ENCODE results near the gene VAV1.
"Not testable (repeated sequence)": the region's sequence is repeated elsewhere in the genome, so short reads cannot be mapped to it uniquely, and the experiment has no call there.

Gene VAV1

DNA sequence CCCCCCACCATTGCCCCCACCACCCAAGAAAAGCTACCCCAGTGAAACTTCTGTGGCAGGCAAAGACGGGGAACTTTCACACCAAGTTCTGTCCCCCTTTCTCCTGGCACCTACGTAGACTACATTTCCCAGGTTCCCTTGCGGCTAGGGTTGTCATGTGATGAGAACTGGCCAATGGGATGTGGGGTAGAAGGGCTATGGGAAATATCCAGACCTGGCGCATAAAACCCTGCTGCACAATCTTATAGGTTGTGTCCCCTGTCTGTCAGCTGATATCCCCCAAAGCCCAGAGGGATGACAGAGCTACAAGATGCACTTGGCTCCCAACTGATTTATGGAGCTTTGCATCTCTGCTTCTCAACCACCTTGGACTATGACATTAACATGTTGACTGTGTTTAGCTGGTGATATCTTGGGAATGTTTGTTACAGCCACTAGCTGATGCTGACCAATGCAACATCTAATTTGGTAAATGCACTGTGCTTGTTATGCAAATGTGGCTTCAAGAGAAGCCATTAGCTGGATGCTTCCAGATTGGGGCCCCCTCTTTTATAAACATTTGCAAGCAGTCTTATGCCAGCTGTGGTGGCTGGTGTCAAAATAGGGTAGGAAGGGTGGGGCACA lies 11.3 kb upstream of the VAV1 start:
- no peak for DNase-seq

DNA sequence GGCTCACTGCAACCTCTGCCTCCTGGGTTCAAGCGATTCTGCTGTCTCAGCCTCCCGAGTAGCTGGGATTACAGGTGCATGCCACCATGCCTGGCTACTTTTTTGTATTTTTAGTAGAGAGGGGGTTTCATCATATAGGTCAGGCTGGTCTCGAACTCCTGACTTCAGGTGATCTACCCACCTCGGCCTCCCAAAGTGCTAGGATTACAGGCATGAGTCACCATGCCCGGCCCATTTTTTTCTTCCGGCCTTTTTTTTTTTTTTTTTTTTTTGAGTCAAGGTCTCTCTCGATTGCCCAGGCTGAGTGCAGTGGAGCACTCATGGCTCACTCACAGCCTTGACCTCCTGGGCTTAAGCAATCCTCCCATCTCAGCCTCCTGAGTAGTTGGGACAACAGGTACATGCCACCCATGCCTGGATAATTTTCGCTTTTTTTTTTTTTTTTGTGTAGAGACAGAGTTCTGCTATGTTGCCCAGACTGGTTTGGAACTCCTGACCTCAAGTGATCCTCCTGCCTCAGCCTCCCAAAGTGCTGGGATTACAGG lies 10.2 kb upstream of the VAV1 start:
- DNase-seq: not testable (repeated sequence)

DNA sequence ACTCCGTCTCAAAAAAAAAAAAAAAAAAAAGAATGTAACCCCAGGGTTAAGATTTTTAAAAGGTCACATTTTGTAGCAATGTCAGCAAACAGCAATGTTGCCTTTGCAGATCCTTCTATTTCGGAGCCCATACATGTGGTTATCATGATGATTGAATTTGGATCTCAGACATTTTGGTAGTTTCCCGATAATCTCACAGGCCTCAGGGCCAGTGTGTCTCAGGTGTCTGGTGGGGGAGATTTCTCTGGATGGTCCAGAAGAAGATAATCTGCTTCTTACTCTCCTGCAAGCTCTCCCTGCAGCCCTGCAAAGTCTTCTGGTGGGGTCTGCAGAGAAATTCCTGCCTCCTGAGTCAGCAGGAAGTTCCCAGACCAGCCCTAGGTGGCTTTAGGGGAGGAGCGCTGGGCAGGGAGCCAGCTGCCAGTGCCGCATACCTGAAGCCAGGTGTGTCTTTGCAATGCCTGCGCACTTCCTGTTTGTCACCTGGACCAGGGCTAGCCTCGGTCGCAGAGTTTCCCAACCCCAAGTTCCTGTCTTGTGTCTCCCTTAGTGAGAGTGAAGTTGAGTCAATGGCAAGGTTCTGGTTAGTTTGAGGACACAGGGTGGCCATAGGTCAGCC lies 6.7 kb upstream of the VAV1 start:
- no peak for DNase-seq

DNA sequence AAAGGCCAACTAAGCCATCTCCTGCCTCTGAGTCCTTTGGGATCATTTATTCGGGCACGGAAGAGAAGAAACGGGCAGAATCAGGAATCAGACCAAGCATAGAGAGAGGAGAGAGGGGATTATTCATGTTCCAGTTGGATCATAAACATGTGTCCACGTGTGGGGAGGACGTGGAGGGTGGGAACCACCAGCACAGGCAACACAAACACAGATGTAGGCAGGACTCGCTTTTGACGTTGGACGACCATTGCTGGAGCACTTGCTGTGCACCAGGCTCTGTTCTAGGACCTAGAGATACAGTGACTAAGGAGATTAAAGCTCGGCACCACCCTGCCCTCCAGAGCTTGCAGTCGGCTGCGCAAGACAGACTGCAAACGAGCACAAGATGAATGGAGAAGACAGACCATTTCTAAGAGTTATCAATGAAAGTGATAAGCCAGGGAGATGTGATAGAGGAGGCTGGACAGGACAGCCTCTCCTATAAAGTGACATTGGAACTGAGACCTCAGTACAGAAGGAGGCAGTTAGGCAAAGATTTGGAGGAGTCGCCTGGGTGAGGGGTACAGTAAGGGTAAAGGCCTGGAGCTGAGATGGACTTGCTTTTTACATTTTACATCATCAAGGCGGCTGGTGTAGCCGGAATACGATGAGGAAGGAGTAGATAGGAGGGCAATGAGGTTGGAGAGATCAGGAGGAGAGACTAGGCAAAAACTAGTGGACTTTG lies 6.0 kb upstream of the VAV1 start:
- no peak for DNase-seq

DNA sequence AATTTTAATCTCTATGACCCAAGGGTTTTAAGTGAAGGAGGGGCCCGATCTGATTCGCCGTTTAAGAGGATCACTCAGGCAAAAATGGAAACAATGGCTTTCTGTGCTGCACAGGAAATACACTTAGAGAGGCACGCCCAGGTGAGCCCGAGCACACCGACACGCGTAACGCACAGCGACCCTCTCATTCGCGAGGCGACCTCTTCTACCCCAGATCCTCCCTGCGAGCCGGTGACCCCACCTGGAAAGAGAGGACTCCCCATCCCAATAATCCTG lies 5.5 kb upstream of the VAV1 start:
- no peak for DNase-seq

DNA sequence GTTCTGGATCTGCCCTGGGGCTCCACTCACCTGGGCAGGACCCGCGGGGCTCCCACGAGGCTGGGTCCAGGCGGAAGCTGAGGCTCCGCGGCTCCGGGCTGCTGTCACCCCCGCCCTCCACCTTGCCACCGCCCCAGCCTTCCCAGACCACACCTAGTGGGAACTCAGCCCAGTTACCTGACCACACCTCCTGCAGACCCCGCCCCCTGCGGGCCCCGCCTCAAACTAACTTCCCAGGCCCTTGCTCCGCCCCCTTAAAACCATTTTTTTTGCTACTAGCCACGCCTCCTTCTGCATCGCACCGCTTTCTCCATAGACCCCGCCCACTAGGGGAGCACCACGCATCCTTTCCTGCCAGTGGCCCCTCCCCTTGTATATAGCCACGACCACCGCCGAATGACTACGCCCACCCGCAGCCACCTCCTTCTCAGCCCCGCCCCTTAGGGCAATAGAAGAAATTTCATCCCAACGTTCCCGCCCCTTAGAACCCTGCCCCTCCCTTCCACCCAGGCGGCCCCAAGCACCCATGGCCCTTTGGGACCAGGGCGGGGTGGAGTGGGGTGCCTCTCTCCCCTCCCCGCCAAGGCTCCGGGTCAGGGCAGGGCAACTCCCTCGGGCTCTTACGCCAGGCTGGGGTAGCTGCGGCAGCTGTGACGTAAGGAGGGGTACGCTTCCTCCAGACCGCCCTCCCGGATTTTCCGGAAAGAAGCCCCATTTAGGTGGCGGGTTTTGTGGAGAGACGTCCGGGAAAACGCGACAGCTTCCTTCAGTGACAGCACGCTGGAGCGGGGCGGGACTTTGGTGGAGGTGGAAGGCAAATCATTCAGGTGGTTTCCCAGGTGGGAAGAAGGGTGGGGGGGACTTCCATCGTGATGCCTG lies 4.9 kb upstream of the VAV1 start, which contains the start of gene SH2D3A:
TSS of gene SH2D3A (minus strand) at position 79 of the 879 bp plus-strand sequence. CDS start 3,687 bp downstream, outside the sequence.
- peak; percentile 33 for DNase-seq

DNA sequence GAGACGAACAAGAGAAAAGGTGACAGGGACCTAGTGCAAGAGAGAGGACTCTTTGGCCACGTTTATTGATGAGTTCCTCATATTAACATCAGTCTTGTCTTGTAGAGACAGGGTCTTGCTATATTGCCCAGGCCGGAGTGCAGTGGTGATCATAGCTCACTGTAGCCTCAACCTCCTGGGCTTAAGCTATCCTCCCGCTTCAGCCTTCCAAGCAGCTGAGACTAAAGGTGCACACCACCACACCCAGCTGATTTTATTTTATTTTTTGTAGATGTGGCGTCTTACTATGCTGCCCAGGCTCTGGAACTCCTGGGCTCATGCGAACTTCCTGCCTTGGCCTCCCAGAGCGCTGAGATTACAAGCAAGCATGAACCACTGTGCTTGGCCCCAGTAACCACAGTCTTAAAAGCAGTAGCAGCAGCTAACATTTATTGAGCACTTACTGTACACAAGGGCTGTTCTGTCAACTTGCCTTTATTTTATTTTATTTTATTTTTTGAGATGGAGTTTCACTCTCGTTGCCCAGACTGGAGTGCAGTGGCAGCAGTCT lies 4.2 kb upstream of the VAV1 start:
- no peak for DNase-seq

DNA sequence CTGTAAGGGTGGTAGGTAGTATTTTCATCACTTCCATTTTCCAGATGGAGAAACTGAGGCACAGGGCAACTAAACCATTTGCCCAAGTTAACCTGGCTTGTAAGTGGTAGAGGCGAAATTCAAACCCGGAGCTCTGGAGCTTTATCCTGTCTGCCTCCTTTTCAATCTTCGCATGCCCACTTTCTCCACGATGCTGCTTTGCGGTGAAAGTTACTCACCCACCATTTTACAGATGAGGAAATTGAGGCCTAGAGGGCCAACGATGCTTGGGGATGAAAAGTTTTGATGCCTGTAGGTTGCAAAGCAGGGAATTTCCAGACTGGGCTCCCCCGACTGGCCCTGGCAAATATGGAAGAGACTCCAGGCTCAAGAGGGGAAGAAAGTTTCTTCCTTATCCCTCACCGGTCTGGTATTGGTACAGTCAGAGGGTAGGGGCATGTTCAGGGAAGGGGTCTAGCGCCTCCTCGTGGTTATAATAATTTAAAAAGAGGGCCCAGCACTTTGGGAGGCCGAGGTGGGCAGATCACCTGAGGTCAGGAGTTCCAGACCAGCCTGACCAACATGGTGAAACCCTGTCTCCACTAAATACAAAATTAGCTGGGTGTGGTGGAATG lies 3.4 kb upstream of the VAV1 start:
- DNase-seq: no peak

DNA sequence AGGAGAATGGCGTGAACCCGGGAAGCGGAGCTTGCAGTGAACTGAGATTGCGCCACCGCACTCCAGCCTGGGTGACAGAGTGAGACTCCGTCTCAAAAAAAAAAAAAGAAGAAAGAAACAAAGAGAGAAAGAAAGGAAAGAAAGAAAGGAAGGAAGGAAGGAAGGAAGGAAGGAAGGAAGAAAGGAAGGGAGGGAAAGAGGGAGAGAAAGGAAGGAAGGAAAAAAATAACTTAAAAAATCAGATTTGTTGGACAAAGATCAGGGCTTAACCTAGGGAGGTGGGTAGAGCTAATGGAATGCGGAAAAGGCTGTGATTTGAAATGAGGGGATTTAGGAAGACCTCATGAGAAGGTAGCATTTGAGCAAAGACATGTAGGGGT lies 870 bp upstream of the VAV1 start:
- DNase-seq: not testable (repeated sequence)

DNA sequence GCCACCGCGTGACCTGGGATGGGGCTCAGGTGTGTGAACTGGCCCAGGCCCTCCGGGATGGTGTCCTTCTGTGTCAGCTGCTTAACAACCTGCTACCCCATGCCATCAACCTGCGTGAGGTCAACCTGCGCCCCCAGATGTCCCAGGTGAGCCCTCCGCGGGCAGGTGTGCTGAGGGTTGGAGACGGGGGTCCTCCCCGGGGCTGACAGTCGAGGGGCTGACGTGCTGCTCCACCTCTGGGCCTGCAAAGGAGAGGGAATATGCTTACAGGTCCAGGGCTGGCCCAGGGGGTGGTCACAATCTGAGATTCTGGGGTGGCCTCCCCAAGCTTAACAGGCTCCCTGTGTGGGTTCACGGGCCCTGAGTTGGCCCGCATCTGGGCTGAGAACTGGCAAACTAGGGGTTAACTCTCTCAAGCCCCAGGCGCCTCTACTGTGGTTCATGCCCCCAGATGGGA lies 386 bp downstream of the VAV1 start:
- DNase-seq: no peak

DNA sequence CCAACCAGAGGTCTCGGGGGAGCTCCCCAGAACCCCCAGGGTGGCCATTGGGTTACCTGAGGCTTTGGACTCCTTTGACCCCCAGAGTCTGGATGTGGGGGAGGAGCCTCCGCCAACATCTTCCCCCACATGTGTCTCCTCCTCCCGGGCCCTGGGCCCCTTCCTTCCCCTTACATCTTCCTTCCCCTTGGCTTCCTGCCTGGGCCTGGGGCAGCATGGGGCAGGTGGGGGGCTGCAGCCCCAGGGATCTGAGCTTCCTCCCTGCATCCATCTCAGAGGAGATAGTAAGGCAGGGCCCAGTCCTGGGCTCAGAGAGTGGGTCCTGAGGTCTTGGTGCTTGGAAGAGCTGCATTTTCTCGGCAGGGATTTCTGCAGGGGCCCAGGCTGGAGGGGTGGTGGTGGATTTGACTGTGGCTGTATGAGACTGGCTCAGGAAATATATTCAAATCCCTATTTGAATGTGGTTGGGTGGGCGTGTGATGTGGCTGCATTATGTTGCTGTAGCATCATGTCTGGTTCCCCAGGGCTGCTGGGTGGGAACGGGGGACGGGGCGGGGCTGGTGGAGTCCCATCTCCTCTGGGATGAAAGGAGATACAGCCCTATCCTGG lies 919 bp downstream of the VAV1 start:
- DNase-seq: no peak

DNA sequence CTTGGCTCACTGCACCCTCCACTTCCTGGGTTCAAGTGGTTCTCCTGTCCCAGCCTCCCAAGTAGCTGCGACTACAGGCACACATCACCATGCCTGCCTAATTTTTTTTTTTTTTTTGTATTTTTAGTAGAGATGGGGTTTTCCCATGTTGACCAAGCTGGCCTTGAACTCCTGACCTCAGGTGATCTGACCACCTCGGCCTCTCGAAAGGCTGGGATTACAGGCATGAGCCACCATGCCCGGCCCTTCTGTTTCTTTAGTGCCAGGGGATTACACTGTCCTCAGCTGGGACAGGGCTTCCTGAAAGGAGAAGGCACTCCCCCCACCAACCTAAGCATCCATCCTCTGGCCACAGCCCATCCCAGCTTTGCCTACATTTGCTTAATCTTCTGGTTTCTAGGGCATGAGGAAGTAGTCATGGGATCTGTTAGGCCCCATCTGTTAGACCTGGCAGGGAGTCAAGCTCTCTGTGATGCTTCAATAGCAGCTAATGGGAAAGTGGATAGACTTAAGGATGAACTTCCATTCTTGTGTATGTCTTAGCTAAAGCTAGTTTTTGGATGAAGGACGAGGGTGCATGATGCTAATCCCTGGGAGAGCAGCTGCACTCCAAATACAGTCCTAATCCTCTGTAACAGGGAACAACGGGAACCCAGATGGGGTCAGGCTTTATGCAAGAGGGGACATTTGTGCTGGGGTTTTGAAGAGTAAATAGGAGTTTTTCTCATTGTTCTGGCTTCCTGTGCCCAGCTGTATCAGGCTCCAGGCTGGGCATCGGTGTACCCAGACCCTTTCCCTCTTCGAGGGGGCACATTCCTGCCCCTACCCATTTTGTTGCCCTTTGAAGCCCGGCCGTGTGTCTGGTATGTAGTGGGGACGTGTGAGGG lies 2.6 kb downstream of the VAV1 start:
- no peak for DNase-seq

DNA sequence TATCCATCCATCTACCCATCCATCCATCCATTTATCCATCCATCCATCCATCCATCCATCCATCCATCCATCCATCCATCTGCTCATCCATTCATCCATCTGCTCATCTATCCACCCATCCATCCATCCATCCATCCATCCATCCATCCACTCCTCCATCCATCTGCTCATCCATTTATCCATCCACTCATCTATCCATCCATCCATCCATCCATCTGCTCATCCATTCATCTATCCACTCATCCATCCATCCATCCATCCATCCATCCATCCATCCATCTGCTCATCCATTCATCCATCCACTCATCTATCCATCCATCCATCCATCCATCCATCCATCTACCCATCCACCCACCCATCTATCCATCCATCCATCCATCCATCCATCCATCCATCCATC lies 3.5 kb downstream of the VAV1 start:
- DNase-seq: not testable (repeated sequence)

DNA sequence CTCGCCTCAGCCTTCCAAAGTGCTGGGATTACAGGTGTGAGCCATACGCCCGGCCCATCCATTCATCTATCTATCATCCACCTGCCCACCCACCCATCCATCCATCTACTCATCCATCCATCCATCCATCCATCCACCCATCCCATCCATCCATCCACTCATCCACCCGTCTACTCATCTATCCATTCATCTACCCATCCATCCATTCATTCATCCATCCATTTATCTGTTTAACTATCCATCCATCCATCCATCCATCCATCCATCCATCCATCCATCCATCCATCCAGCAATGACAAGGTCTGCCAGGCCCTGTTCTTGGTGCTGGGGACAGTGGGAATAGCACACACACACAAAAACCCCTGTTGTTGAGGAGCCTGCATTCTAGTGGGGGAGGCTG lies 4.5 kb downstream of the VAV1 start:
- DNase-seq: no peak

DNA sequence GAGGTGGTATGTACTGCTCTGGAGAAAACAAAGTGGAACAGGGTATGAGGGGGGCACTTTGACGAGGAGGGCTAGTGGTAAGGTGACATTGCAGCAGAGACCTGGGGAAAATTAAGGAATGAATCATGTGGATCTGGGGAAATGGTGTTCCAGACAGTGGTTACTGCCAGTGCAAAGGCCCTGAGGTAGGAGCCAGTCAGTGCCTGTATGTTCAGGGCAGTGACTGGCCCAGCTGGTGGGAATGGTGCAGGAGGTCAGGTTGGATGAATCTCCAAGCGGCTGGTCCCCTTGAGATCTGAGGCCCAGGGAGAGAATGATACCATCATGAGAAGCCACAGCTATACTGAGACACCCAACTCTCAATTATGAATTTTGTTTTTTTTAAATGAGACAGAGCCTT lies 4.9 kb downstream of the VAV1 start:
- DNase-seq: no peak

DNA sequence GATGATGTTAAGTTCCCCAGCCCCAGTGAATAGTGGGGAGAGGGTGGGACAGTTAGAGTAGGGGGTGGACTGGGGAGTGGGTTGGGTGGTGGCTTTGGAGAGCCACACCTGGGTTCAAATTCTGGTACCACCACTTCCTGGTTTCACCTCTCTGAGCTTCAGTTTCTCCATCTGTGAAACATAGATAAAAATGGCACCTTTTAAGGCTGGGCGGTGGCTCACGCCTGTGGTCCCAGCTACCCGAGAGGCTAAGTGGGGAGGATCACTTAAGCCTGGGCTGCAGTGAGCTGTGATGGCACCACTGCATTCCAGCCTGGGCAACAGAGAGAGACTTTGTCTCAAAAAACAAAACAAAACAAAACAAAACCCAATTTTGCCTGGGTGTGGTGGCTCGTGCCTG lies 5.9 kb downstream of the VAV1 start:
- DNase-seq: no peak

DNA sequence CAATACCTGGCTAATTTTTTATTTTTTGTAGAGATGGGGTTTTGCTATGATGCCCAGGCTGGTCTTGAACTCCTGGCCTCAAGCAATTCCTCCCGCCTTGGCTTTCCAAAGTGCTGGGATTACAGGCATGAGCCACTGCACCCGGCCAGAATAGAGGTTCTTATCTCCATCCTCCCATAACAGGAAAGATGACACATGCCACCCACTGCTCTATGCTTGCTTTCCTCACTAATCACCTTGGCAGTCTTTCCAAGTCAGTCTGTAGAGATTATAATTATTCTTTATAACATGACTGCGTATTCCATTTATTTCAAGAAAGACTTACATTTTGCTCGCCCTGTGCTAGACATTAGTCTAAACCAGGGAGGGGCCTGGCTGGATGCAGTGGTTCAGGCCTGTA lies 6.7 kb downstream of the VAV1 start:
- DNase-seq: no peak

DNA sequence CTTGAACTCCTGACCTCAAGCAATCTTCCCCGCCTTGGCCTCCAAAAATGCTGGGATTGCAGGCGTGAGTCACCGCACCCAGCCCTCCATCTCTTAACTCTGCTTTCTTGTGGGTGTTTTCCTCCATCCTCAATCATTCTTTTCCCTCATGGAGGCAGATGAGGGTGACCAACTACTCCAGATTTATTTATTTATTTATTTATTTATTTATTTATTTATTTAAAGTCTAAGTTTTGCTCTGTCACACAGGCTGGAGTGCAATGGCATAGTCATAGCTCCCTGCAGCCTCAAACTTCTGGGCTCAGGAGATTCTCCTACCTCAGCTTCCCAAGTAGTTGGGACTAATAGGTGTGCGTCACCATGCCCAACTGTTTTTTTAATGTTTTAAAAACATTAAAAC lies 14.9 kb downstream of the VAV1 start:
- no peak for DNase-seq

DNA sequence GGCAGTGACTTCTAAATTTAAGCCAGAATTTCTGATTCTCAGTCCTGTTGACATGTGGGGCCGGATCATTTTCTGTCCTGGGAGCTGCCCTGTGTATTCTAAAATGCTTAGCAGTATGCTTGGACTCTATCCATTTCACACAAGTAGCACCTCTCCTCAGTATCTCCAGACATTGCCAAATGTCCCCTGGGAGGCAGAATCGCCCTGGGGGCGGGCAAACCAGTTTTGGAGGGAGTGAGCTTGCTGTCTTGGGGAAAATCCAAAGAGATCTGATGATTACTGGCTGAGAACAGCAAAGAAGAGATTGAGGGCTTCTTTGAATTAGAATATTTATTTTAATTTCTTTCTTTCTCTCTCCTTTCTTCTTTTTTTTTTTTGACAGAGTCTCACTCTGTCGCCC lies 16.4 kb downstream of the VAV1 start:
- DNase-seq: no peak

DNA sequence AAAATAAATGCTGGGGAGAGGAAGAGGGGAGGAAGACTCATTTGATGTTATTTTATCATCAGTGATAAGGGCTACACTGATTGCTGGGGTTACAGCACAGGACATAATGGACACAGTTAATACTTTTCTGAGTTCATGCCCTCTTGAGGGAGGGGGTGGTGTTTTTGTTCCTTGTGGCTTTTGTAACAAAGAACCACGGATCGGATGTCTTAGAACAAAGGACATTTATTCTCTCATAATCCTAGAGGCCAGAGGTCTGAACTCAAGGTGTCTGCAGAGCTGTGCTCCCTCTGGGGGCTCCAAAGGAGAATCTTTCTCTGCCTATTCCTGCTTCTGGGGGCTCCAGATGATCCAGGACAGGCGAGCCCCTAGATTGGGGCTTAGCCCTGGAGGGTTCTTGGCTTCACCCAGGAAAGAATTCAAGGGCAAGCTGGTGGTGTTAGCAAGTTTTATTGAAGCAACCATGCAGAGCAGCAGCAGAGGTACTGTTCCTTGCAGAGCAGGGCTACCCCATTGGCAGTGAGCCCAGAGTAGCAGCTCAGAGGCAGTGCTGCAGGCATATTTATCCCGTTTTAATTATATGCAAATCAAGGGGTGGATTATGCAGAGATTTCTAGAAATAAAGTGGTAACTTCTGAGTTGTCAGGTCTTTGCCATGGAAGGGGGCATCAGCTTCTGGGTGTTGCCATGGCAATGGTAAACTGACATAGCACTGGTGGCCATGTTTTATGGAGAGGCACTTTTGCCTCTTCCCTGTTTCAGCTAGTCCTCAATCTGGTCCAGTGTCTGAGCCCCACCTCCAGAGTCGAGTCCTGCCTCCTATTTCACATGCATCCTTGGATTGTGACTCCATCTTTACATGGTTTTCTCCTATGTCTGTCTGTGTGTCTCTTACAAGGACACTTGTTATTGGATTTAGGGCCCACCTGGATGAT lies 18.0 kb downstream of the VAV1 start:
- DNase-seq: no peak

Data from NCI-H2081 treated with DMSO at 0.1 percent for 48 hours (cell line).